DND-41 (cell line): ENCODE measurements around the gene HDAC7.

Experiments used
- ATAC-seq: fragments of 200-7000 bp; cut with Tn5 transposase; 3 replicates; pipeline ENCODE4 v1.9.1; 2021; ENCODE audit warnings: low read depth; ENCODE audit not compliant: insufficient read depth
- DNase-seq: peaks from one replicate; pipeline ENCODE4 v3.0.0-alpha.2; 2020
- H2AFZ ChIP-seq: 2 replicates; pipeline ENCODE4 v1.6.0; 2012; ENCODE audit warnings: low read depth, low read length
- H3K27ac ChIP-seq: 2 replicates; pipeline ENCODE4 v1.5.1; 2012; ENCODE audit warnings: low read length, inconsistent platforms
- H3K27me3 ChIP-seq: fragments of 200-600 bp; sonication (generic); 2 replicates; pipeline ENCODE4 v1.6.0; 2012; ENCODE audit warnings: low read length, mild to moderate bottlenecking, inconsistent platforms; ENCODE audit not compliant: insufficient read depth, poor library complexity
- H3K36me3 ChIP-seq: 2 replicates; pipeline ENCODE4 v1.5.1; 2012; ENCODE audit warnings: low read length, inconsistent platforms; ENCODE audit not compliant: insufficient read depth
- H3K4me1 ChIP-seq: 2 replicates; pipeline ENCODE4 v1.5.1; 2012; ENCODE audit warnings: mild to moderate bottlenecking, low read length; ENCODE audit not compliant: insufficient read depth
- H3K4me2 ChIP-seq: 2 replicates; pipeline ENCODE4 v1.6.0; 2012; ENCODE audit warnings: mild to moderate bottlenecking, moderate library complexity, low read length, inconsistent platforms; ENCODE audit not compliant: insufficient read depth
- H3K4me3 ChIP-seq, 2 experiments: fragments of 200-600 bp in 1 of 2; shearing (Covaris generic) in 1 of 2; 2 replicates each; pipeline ENCODE4 v1.5.1; 2012 to 2016; ENCODE audit warnings: inconsistent platforms in 2 of 2, low read length in 2 of 2, mild to moderate bottlenecking in 2 of 2, low read depth in 1 of 2, moderate library complexity in 1 of 2
- H3K79me2 ChIP-seq: 2 replicates; pipeline ENCODE4 v1.6.0; 2012; ENCODE audit warnings: low read length, inconsistent platforms; ENCODE audit not compliant: insufficient read depth
- H3K9ac ChIP-seq: 2 replicates; pipeline ENCODE4 v1.6.0; 2012; ENCODE audit warnings: low read depth, mild to moderate bottlenecking, inconsistent platforms, low read length, moderate library complexity
- H3K9me3 ChIP-seq: 2 replicates; pipeline ENCODE4 v1.5.1; 2012; ENCODE audit warnings: low read length, moderate library complexity, mild to moderate bottlenecking, inconsistent platforms; ENCODE audit not compliant: insufficient read depth, severe bottlenecking
- H4K20me1 ChIP-seq: 2 replicates; pipeline ENCODE4 v1.6.0; 2012; ENCODE audit warnings: low read length; ENCODE audit not compliant: insufficient read depth
- CTCF ChIP-seq: IDR thresholded peaks from 2 replicates; pipeline ENCODE4 v1.5.1; 2012; ENCODE audit warnings: borderline replicate concordance, low read length, moderate library complexity, mild to moderate bottlenecking; ENCODE audit not compliant: poor library complexity, severe bottlenecking; ENCODE audit errors: extremely low read depth
- EZH2 ChIP-seq: IDR thresholded peaks from 3 replicates; pipeline ENCODE4 v1.6.1; 2012; ENCODE audit warnings: borderline replicate concordance, low read depth, mild to moderate bottlenecking, moderate library complexity, low read length, inconsistent platforms; ENCODE audit not compliant: severe bottlenecking

The HDAC7 gene

GRCh38 chr12:47786662-47787280 is 32.9 kb downstream of the HDAC7 start:
- Histone ChIP-seq H3K9ac (no peak overlapping the region), H3K9me3 (no peaks in the 10 kb centered on the region), H3K27me3 (no peaks in the 10 kb centered on the region), H2AFZ (no peak overlapping the region), H3K36me3 (peaks cover 24% of the 10 kb centered on the region), H4K20me1 (no peaks in the 10 kb centered on the region; the same call in 1 of the 2 replicates), H3K4me3 (no peak overlapping the region), H3K4me2 (no peak overlapping the region), H3K27ac (no peak overlapping the region), H3K4me1 (no peaks in the 10 kb centered on the region), H3K79me2 (no peaks in the 10 kb centered on the region)
- ATAC-seq (no peak), DNase-seq (no peak)
- TF ChIP-seq EZH2, result no peak

- Histone ChIP-seq H2AFZ (no peak overlapping the region), H3K4me3 (no peak overlapping the region), H3K27ac (no peak overlapping the region), H3K27me3 (no peaks in the 10 kb centered on the region), H3K4me1 (no peaks in the 10 kb centered on the region), H3K36me3 (peaks cover 24% of the 10 kb centered on the region), H3K9me3 (no peaks in the 10 kb centered on the region), H3K9ac (no peak overlapping the region), H3K79me2 (no peaks in the 10 kb centered on the region), H4K20me1 (no peaks in the 10 kb centered on the region; the same call in 1 of the 2 replicates), H3K4me2 (no peak overlapping the region)
- no peak for ATAC-seq
- DNase-seq, result no peak
- no peak for TF ChIP-seq CTCF
- no peak for TF ChIP-seq EZH2
Observed at GRCh38 chr12:47785887-47786661, 33.6 kb downstream of the HDAC7 start.

- Histone ChIP-seq H3K4me3 (no peak overlapping the region), H3K27ac (no peak overlapping the region), H3K9me3 (no peaks in the 10 kb centered on the region), H3K9ac (no peak overlapping the region), H3K4me2 (no peak overlapping the region), H4K20me1 (no peaks in the 10 kb centered on the region; the same call in 1 of the 2 replicates), H3K79me2 (no peaks in the 10 kb centered on the region), H3K36me3 (peaks cover 24% of the 10 kb centered on the region), H3K4me1 (no peaks in the 10 kb centered on the region), H3K27me3 (no peaks in the 10 kb centered on the region), H2AFZ (no peak overlapping the region)
- no peak for ATAC-seq
- no peak for DNase-seq
- no peak for TF ChIP-seq EZH2
- no peak for TF ChIP-seq CTCF
Observed at GRCh38 chr12:47785036-47785886, 34.4 kb downstream of the HDAC7 start.
